Endothelial cell of hepatic sinusoid (primary cell): ENCODE results near the gene ARAF.

Experiments
- in situ Hi-C: cut with HindIII; loops from 2 replicates; pipeline ENCODE4 v1.10.0; 2017; ENCODE audit warnings: low sequenced_read_pairs

Gene ARAF

DNA sequence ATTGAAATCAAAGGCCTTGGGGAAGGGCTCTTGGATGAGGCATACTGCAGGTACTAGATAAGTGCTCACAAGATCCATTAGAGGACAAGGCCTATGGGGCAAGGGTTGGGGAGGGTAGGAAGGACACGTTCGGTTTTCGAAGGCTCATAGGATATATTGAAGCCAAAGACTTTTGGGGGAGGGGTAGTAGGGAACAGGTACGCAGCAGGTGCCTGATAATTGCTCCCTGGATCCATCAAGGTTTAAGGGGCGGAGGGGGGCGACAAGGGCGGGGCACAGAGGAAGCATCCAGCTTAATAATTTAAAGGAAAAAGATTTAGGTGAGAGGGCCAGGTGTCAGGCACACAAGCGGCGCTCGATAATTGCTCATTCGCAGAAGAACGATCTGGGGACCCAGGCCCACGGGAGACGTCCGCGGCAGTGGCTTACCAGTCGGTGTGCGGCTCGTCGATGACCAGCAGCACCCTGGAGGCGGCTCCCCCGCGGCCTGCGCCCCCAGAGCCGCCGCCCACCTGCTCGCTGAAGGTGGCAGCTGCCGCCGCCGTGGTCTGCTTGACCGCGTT is 58.0 kb downstream of the ARAF start:
- in situ Hi-C loops = no loop called here

- in situ Hi-C loops = no loop called here
Observed at GRCh38 chrX:47619486-47620302, 58.7 kb downstream of the ARAF start, which contains the start of gene SYN1. Gene SYN1 (minus strand): TSS chrX:47619857. CDS start chrX:47619728, 129 bp downstream.

DNA sequence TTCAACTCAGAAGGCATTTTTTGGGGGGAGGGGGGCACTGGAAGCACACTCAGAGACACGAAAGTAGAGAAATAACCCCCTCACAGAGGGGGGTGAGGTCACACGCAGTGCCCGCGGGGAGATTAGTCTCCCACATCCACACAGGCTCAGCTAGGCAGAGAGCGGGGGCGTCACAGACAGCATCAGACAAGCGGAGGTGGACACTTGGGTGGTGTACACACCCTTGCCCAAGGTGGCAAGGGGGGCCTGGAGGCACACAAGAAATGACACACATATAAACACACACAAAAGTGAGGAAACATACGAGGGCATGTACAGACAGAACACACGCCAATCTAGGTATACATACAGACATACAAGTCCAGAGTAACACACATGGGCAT is 59.3 kb downstream of the ARAF start:
- in situ Hi-C loops = no loop called here
